HFFc6 (cell line): ENCODE data around the gene STX11. TPM values are rescaled to one million over a fixed set of nuclear protein-coding genes. Genes with fewer than 3 reads are reported as not detected.
"Not testable (repeated sequence)": the region's sequence is repeated elsewhere in the genome, so short reads cannot be mapped to it uniquely, and the experiment has no call there.

Experiments used
- DNase-seq: peaks from one replicate; pipeline ENCODE4 v3.0.0-alpha.2; 2018
- H3K27ac Mint-ChIP-seq: 2 replicates; pipeline ENCODE4 v1.8.0; 2020; ENCODE audit warnings: mild to moderate bottlenecking, mixed read lengths
- H3K27me3 Mint-ChIP-seq: 2 replicates; pipeline ENCODE4 v1.8.0; 2021; ENCODE audit warnings: mild to moderate bottlenecking, moderate library complexity, mixed read lengths; ENCODE audit not compliant: insufficient read depth
- H3K36me3 Mint-ChIP-seq: 2 replicates; pipeline ENCODE4 v1.8.0; 2021; ENCODE audit warnings: low read depth, mixed read lengths
- H3K4me1 Mint-ChIP-seq: 2 replicates; pipeline ENCODE4 v1.8.0; 2020; ENCODE audit warnings: low read depth, mixed read lengths
- H3K4me3 Mint-ChIP-seq: 2 replicates; pipeline ENCODE4 v1.8.0; 2020; ENCODE audit warnings: mild to moderate bottlenecking, moderate library complexity, mixed read lengths
- H3K9me3 Mint-ChIP-seq: 2 replicates; pipeline ENCODE4 v1.8.0; 2020; ENCODE audit warnings: mild to moderate bottlenecking, mixed read lengths
- CTCF ChIP-seq: fragments of 200-600 bp; sonication (generic); IDR thresholded peaks from 2 replicates; pipeline ENCODE4 v1.5.0; 2021; ENCODE audit warnings: antibody characterized with exemption, mild to moderate bottlenecking
- total RNA-seq, 6 experiments: library from RNA; stranded (reverse); fragmentation: NEBNext Ultra II Directional; extraction: Animal tissue kit (Norgen Biotek cat#: 25700); gene quantifications; 2 replicates in 1 of 6; 3 replicates in 5 of 6; pipeline ENCODE4 v1.2.3, GENCODE V29; 2021

Gene STX11
- total RNA-seq, 6 experiments from 2014 or later: 0.30 to 0.53 (median 0.37) TPM

- no peak overlapping the region for H3K4me3 Mint-ChIP-seq
Measured at GRCh38 chr6:144179828-144180227, 29.5 kb downstream of the STX11 start.

GRCh38 chr6:144180354-144180753, 30.0 kb downstream of the STX11 start:
- H3K36me3 Mint-ChIP-seq, H3K27me3 Mint-ChIP-seq, H3K27ac Mint-ChIP-seq, H3K4me3 Mint-ChIP-seq, DNase-seq, H3K4me1 Mint-ChIP-seq, H3K9me3 Mint-ChIP-seq: not testable (repeated sequence)

More at GRCh38 chr6:144179828-144180227, 29.5 kb downstream of the STX11 start:
- Mint-ChIP-seq H3K27me3 (peaks cover 9% of the 10 kb centered on the region), H3K9me3 (no peaks in the 10 kb centered on the region), H3K27ac (no peak overlapping the region), H3K36me3 (no peaks in the 10 kb centered on the region), H3K4me1 (no peaks in the 10 kb centered on the region)
- no peak for TF ChIP-seq CTCF
- DNase-seq: no peak

- Mint-ChIP-seq H3K27me3 (peaks cover 9% of the 10 kb centered on the region), H3K9me3 (no peaks in the 10 kb centered on the region), H3K4me3 (no peak overlapping the region), H3K4me1 (no peaks in the 10 kb centered on the region), H3K36me3 (no peaks in the 10 kb centered on the region), H3K27ac (no peak overlapping the region)
- no peak for TF ChIP-seq CTCF
- no peak for DNase-seq
Measured at GRCh38 chr6:144181639-144182038, 31.3 kb downstream of the STX11 start.

GRCh38 chr6:144184186-144184585, 33.9 kb downstream of the STX11 start:
- not testable (repeated sequence) for H3K27me3 Mint-ChIP-seq, H3K36me3 Mint-ChIP-seq, DNase-seq, H3K27ac Mint-ChIP-seq, H3K9me3 Mint-ChIP-seq, H3K4me3 Mint-ChIP-seq, H3K4me1 Mint-ChIP-seq

GRCh38 chr6:144185133-144185836, 35.0 kb downstream of the STX11 start:
- no peaks in the 10 kb centered on the region for H3K36me3 Mint-ChIP-seq
- H3K4me1 Mint-ChIP-seq: no peaks in the 10 kb centered on the region
- no peak overlapping the region for H3K27ac Mint-ChIP-seq
- H3K4me3 Mint-ChIP-seq: no peak overlapping the region
- peaks cover 2% of the 10 kb centered on the region for H3K27me3 Mint-ChIP-seq
- no peak for TF ChIP-seq CTCF
- no peak for DNase-seq
- no peaks in the 10 kb centered on the region for H3K9me3 Mint-ChIP-seq

- no peak overlapping the region for H3K27ac Mint-ChIP-seq
- H3K4me1 Mint-ChIP-seq: no peaks in the 10 kb centered on the region
- no peaks in the 10 kb centered on the region for H3K9me3 Mint-ChIP-seq
- no peak overlapping the region for H3K4me3 Mint-ChIP-seq
- DNase-seq: no peak
- H3K27me3 Mint-ChIP-seq: peaks cover 7% of the 10 kb centered on the region
- TF ChIP-seq CTCF: no peak
- H3K36me3 Mint-ChIP-seq: no peaks in the 10 kb centered on the region
Measured at GRCh38 chr6:144186817-144187625, 36.7 kb downstream of the STX11 start.
